ENCODE data around the gene C16orf82. TPM values are rescaled to one million over a fixed set of nuclear protein-coding genes. Genes with fewer than 3 reads are reported as not detected.
"Not testable (repeated sequence)": the region's sequence is repeated elsewhere in the genome, so short reads cannot be mapped to it uniquely, and the experiment has no call there.

C16orf82 gene
- total RNA-seq, 5 donors from 2014 or later (not counting 1 experiment from before 2014, with no cell fraction given) = not detected

DNA sequence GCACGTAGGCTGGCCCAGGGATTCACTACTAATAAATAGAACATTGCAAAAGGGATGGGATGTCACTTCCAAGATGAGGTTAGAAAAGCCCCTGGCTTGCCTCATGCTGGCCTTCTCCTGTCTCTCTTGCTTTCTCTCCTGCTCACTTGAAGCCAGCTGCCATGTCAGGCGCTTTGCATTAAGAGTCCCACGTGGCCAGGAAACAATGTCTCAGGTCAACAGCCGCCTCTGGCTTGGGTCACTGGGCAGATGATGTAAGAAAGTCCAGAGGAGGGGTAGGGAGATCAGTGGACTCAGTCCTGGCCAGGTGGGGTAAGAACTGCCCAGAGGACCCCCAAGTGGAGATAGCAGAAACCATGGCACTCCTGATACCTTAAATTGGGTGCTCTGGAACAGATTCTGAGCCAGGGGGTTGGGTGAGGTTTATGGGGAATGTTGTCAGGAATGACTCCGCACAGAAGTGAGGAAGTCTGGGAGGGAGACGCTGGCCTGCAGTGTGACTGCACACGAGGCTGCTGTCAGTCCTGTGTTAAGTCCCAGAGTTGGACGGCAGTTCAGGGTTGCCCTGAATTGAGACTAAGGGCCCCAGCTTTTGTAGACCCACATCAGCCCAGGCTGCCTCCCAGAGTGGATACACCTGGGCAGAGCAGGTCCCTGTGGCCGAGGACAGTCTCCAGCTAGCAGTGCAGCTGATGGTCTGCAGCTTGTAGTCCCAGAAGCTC lies 17.7 kb downstream of the C16orf82 start:
- no peaks in the 10 kb centered on the region for H3K36me3 ChIP-seq (ENCODE audit: control insufficient read depth in 2 of 2, extremely low read depth in 1 of 2, insufficient read depth in 1 of 2, low read length in 1 of 2)
- H3K36me3 Mint-ChIP-seq = no peaks in the 10 kb centered on the region
- no peak overlapping the region for H3K27ac ChIP-seq (ENCODE audit: low read length)
- 60% methylated on average over 7 of the region's 9 CpGs for WGBS (ENCODE audit: insufficient coverage)
- H3K9me3 ChIP-seq = no peaks in the 10 kb centered on the region
- POLR2A ChIA-PET = no interaction called here
- DNase-seq (no peak), ATAC-seq (replicated peaks in 1 of 4) (no peak)
- peaks cover 0 to 46% of the 10 kb centered on the region in 2 experiments for H3K27me3 ChIP-seq (replicated peaks in 1 of 2; ENCODE audit: control insufficient read depth in 2 of 2, extremely low read depth in 1 of 2, insufficient read depth in 2 of 2, low read length in 1 of 2)
- H3K4me1 ChIP-seq (ENCODE audit: control insufficient read depth in 1 of 2, extremely low read depth in 1 of 2, insufficient read depth in 2 of 2, low read length in 2 of 2) = no peaks in the 10 kb centered on the region
- peaks cover 43 to 48% of the 10 kb centered on the region in 2 donors for H3K27me3 Mint-ChIP-seq
- H3K4me3 ChIP-seq (ENCODE audit: control insufficient read depth in 1 of 2, extremely low read depth in 1 of 2, low read length in 1 of 2) = no peak overlapping the region
- H3K4me3 Mint-ChIP-seq = no peak overlapping the region
- CTCF ChIA-PET = interaction anchor here (0.5 kb wide), 2 partner anchors 81 to 326 kb away, joined by 3 to 4 read pairs; no protein-coding TSS in a partner anchor
- H3K27ac Mint-ChIP-seq = no peak overlapping the region
- H3K4me1 Mint-ChIP-seq = no peaks in the 10 kb centered on the region
- H3K9me3 Mint-ChIP-seq = no peaks in the 10 kb centered on the region

DNA sequence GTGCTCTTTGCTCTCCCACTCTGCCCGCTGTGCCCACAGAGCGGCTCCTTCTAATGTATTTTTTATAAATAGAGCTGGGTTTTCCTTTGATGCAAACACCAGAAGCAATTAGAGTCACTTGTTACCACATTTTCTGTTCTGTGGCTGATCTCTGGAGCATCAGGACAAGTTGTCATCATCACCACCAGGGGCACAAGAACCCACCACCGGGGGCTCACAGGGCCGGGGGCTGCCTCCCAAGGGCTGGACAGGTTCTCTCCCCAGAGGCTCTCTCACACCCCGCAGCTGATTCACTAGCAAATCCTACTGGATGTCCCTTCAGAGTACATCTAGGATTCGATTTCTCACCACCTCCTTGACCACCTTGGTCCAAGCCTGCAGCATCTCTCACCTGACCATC lies 18.5 kb downstream of the C16orf82 start:
- Histone ChIP-seq H3K27ac (ENCODE audit: low read length) (no peak overlapping the region), H3K4me1 (ENCODE audit: control insufficient read depth in 1 of 2, extremely low read depth in 1 of 2, insufficient read depth in 2 of 2, low read length in 2 of 2) (no peaks in the 10 kb centered on the region), H3K4me3 (ENCODE audit: control insufficient read depth in 1 of 2, extremely low read depth in 1 of 2, low read length in 1 of 2) (no peak overlapping the region), H3K27me3 (replicated peaks in 1 of 2; ENCODE audit: control insufficient read depth in 2 of 2, extremely low read depth in 1 of 2, insufficient read depth in 2 of 2, low read length in 1 of 2) (peaks cover 0 to 51% of the 10 kb centered on the region in 2 experiments), H3K9me3 (no peaks in the 10 kb centered on the region), H3K36me3 (ENCODE audit: control insufficient read depth in 2 of 2, extremely low read depth in 1 of 2, insufficient read depth in 1 of 2, low read length in 1 of 2) (no peaks in the 10 kb centered on the region)
- Mint-ChIP-seq H3K4me1 (no peaks in the 10 kb centered on the region), H3K36me3 (no peaks in the 10 kb centered on the region), H3K9me3 (no peaks in the 10 kb centered on the region), H3K27ac (no peak overlapping the region), H3K4me3 (no peak overlapping the region), H3K27me3 (peaks cover 42 to 51% of the 10 kb centered on the region in 2 donors)
- no peak for DNase-seq
- ATAC-seq (replicated peaks in 1 of 4) = no peak
- WGBS (ENCODE audit: insufficient coverage) = 54% methylated on average over 4 of the region's 6 CpGs
- POLR2A ChIA-PET = no interaction called here
- CTCF ChIA-PET = interaction anchor here in 1 of 2 donors (0.5 kb wide), 1 partner anchor 325 kb away, joined by 4 read pairs; no protein-coding TSS in a partner anchor

DNA sequence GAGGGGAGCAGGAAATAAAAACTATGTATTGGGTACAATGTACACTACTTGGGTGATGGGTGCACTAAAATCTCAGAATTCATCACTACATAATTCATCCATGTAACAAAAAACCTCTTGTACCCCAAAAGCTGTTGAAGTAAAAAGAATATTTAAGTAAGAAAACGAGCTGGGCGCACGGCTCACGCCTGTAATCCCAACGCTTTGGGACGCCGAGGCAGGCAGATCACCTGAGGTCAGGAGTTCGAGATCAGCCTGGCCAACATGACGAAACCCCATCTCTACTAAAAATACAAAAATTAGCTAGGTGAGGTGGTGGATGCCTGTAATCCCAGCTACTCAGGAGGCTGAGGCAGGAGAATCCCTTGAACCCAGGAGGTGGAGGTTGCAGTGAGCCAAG lies 19.3 kb downstream of the C16orf82 start:
- WGBS (ENCODE audit: insufficient coverage) = no CpG with 5 or more reads among the region's 9 CpGs
- H3K27me3 Mint-ChIP-seq = peaks cover 46 to 52% of the 10 kb centered on the region in 2 donors

DNA sequence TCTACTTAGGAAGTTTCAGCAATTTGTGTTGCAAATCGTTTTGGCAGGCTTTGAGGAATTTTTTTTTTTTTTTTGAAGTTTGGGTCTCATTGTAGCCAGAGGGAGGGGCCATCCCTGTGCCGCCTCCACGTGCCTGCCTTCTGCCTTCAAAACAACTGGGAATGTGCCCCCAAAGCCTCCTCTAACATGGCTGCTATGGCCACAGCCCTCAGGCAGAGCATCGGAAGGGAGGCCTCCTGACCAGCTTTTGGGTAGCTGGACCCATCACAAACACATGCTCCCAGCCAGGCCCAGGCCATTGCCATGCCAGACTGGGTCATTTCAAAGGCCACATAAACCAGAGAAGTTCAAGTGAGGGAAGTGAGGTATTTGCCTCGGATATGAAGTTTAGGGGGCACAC lies 21.5 kb downstream of the C16orf82 start:
- CTCF ChIA-PET = no interaction called here
- Histone ChIP-seq H3K36me3 (ENCODE audit: control insufficient read depth in 2 of 2, extremely low read depth in 1 of 2, insufficient read depth in 1 of 2, low read length in 1 of 2) (no peaks in the 10 kb centered on the region), H3K27ac (ENCODE audit: low read length) (no peak overlapping the region), H3K4me3 (ENCODE audit: control insufficient read depth in 1 of 2, extremely low read depth in 1 of 2, low read length in 1 of 2) (no peak overlapping the region), H3K4me1 (ENCODE audit: control insufficient read depth in 1 of 2, extremely low read depth in 1 of 2, insufficient read depth in 2 of 2, low read length in 2 of 2) (no peaks in the 10 kb centered on the region), H3K9me3 (no peaks in the 10 kb centered on the region), H3K27me3 (replicated peaks in 1 of 2; ENCODE audit: control insufficient read depth in 2 of 2, extremely low read depth in 1 of 2, insufficient read depth in 2 of 2, low read length in 1 of 2) (peaks cover 0 to 42% of the 10 kb centered on the region in 2 experiments)
- 69% methylated on average over 2 of the region's 5 CpGs for WGBS (ENCODE audit: insufficient coverage)
- ATAC-seq (replicated peaks in 1 of 4) (no peak), DNase-seq (no peak)
- H3K9me3 Mint-ChIP-seq = no peaks in the 10 kb centered on the region
- no peak overlapping the region for H3K27ac Mint-ChIP-seq
- no peak overlapping the region for H3K4me3 Mint-ChIP-seq
- POLR2A ChIA-PET = no interaction called here
- H3K36me3 Mint-ChIP-seq = no peaks in the 10 kb centered on the region
- H3K4me1 Mint-ChIP-seq = no peaks in the 10 kb centered on the region
- H3K27me3 Mint-ChIP-seq = peaks cover 48 to 62% of the 10 kb centered on the region in 2 donors

More for the DNA sequence above, 19.3 kb downstream of the C16orf82 start:
- H3K9me3 ChIP-seq; DNase-seq; H3K4me3 ChIP-seq (ENCODE audit: control insufficient read depth in 1 of 2, extremely low read depth in 1 of 2, low read length in 1 of 2); H3K4me1 Mint-ChIP-seq; H3K4me3 Mint-ChIP-seq; ATAC-seq (replicated peaks in 1 of 4); CTCF ChIA-PET; H3K9me3 Mint-ChIP-seq; H3K27ac Mint-ChIP-seq; H3K36me3 ChIP-seq (ENCODE audit: control insufficient read depth in 2 of 2, extremely low read depth in 1 of 2, insufficient read depth in 1 of 2, low read length in 1 of 2); H3K36me3 Mint-ChIP-seq; H3K27ac ChIP-seq (ENCODE audit: low read length); H3K4me1 ChIP-seq (ENCODE audit: control insufficient read depth in 1 of 2, extremely low read depth in 1 of 2, insufficient read depth in 2 of 2, low read length in 2 of 2); POLR2A ChIA-PET: not testable (repeated sequence)
- peaks cover 0 to 49% of the 10 kb centered on the region in 2 experiments for H3K27me3 ChIP-seq (replicated peaks in 1 of 2; ENCODE audit: control insufficient read depth in 2 of 2, extremely low read depth in 1 of 2, insufficient read depth in 2 of 2, low read length in 1 of 2)

DNA sequence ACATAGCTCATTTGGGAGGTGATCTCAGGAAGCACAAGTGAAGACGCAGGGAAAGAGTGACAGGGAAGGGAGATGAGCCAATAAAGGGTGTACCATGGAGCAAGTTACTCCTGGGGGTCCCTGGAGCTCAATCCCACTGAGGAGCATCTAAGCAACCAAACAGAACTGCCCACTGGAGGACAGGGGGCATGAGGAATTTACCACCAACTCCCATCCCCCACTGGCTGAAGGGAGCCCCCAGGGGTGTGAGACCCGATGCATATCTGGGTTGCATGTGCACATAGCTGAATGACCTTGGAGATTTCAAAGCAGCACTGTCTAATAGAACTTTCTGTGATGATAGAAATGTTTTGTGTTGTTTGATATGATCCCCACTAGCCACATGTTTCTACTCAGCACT lies 29.6 kb downstream of the C16orf82 start:
- Mint-ChIP-seq H3K27ac (no peak overlapping the region), H3K36me3 (no peaks in the 10 kb centered on the region), H3K4me3 (no peak overlapping the region), H3K9me3 (peaks cover 0 to 7% (median 3%) of the 10 kb centered on the region in 3 donors), H3K4me1 (no peaks in the 10 kb centered on the region), H3K27me3 (peaks cover 32 to 33% of the 10 kb centered on the region in 2 donors)
- Histone ChIP-seq H3K27ac (ENCODE audit: low read length) (no peak overlapping the region), H3K27me3 (replicated peaks in 1 of 2; ENCODE audit: control insufficient read depth in 2 of 2, extremely low read depth in 1 of 2, insufficient read depth in 2 of 2, low read length in 1 of 2) (peaks cover 2 to 15% of the 10 kb centered on the region in 2 experiments), H3K4me3 (ENCODE audit: control insufficient read depth in 1 of 2, extremely low read depth in 1 of 2, low read length in 1 of 2) (no peak overlapping the region), H3K9me3 (no peaks in the 10 kb centered on the region), H3K36me3 (ENCODE audit: control insufficient read depth in 2 of 2, extremely low read depth in 1 of 2, insufficient read depth in 1 of 2, low read length in 1 of 2) (no peaks in the 10 kb centered on the region), H3K4me1 (ENCODE audit: control insufficient read depth in 1 of 2, extremely low read depth in 1 of 2, insufficient read depth in 2 of 2, low read length in 2 of 2) (no peaks in the 10 kb centered on the region)
- no peak for ATAC-seq (replicated peaks in 1 of 4)
- no peak for DNase-seq
- 100% methylated on average over 1 of the region's 2 CpGs for WGBS (ENCODE audit: insufficient coverage)
- ChIA-PET CTCF (interaction anchor here in 1 of 2 donors (0.6 kb wide), 1 partner anchor 10 kb away, joined by 3 read pairs; no protein-coding TSS in a partner anchor), POLR2A (no interaction called here)

DNA sequence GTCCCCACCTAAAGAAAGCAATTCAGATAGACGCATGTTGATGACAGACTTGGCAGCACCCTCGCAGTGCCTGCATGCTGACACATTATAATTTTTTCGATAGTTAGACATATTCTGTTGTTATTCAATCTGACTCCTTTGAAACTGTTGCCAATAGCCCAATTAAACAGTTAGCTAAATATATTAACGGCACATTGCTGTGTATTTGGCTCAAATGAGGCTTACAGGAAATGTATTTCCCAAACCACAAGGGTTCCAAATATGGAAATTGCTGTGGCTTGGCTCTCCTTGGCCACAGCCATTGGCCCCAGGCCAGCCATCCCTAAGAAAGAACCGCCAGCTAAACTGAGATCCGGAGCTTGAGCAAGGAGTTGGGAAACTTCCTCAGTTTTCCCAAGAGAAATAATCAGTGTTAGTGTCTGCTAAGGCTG lies 31.1 kb downstream of the C16orf82 start:
- CTCF ChIA-PET = no interaction called here

More for the DNA sequence above, 31.1 kb downstream of the C16orf82 start:
- no peak overlapping the region for H3K27ac ChIP-seq (ENCODE audit: low read length)
- no peak overlapping the region for H3K4me3 Mint-ChIP-seq
- H3K4me1 Mint-ChIP-seq = no peaks in the 10 kb centered on the region
- H3K4me1 ChIP-seq (ENCODE audit: control insufficient read depth in 1 of 2, extremely low read depth in 1 of 2, insufficient read depth in 2 of 2, low read length in 2 of 2) = no peaks in the 10 kb centered on the region
- POLR2A ChIA-PET = interaction anchor here in 1 of 2 donors (0.5 to 0.6 kb wide), 2 partner anchors 12 to 1822 kb away, joined by 3 to 15 read pairs; no protein-coding TSS in a partner anchor
- H3K36me3 Mint-ChIP-seq = no peaks in the 10 kb centered on the region
- H3K27me3 ChIP-seq (replicated peaks in 1 of 2; ENCODE audit: control insufficient read depth in 2 of 2, extremely low read depth in 1 of 2, insufficient read depth in 2 of 2, low read length in 1 of 2) = peaks cover 2 to 16% of the 10 kb centered on the region in 2 experiments
- DNase-seq (no peak), ATAC-seq (replicated peaks in 1 of 4) (no peak)
- H3K9me3 Mint-ChIP-seq = peaks cover 0 to 7% (median 3%) of the 10 kb centered on the region in 3 donors
- no peaks in the 10 kb centered on the region for H3K9me3 ChIP-seq
- peaks cover 21 to 29% of the 10 kb centered on the region in 2 donors for H3K27me3 Mint-ChIP-seq
- H3K27ac Mint-ChIP-seq = no peak overlapping the region
- whole genome bisulfite sequencing (ENCODE audit: insufficient coverage) = 43% methylated on average over 1 of the region's 6 CpGs
- H3K4me3 ChIP-seq (ENCODE audit: control insufficient read depth in 1 of 2, extremely low read depth in 1 of 2, low read length in 1 of 2) = no peak overlapping the region
- no peaks in the 10 kb centered on the region for H3K36me3 ChIP-seq (ENCODE audit: control insufficient read depth in 2 of 2, extremely low read depth in 1 of 2, insufficient read depth in 1 of 2, low read length in 1 of 2)
